ENCODE measurements around the gene TBC1D8. TPM values are rescaled to one million over a fixed set of nuclear protein-coding genes. Genes with fewer than 3 reads are reported as not detected.

TBC1D8 gene
- total RNA-seq, 1 experiment from 2014 or later, result 51.7 TPM

GRCh38 chr2:100962366-100963025, 188.7 kb downstream of the TBC1D8 start (continued):
- TF ChIP-seq ZNF263 (CRISPR knock-in tag; IDR thresholded peaks at IDR 0.05; ENCODE audit: low read depth) (no peak), CBFB (CRISPR knock-in tag; IDR thresholded peaks at IDR 0.05; ENCODE audit: low read depth) (no peak), TP53 (CRISPR knock-in tag; IDR thresholded peaks at IDR 0.05) (no peak), CTCF (IDR thresholded peaks at IDR 0.05) (no peak)

GRCh38 chr2:100960688-100961087, 190.5 kb downstream of the TBC1D8 start:
- H3K4me1 Mint-ChIP-seq, result peaks cover 17% of the 10 kb centered on the region
- CTCF ChIA-PET, result no interaction called here
- POLR2A ChIA-PET, result no interaction called here
- no peaks in the 10 kb centered on the region for H3K27me3 Mint-ChIP-seq (ENCODE audit: low read depth)
- 0 out of 2 replicates have a peak overlapping the region, but pooled peaks have one; percentile 27 for H3K27ac Mint-ChIP-seq
- no peak overlapping the region for H3K4me3 Mint-ChIP-seq
- TF ChIP-seq CDX4 (CRISPR knock-in tag; IDR thresholded peaks at IDR 0.05; ENCODE audit: borderline replicate concordance), result no peak
- TF ChIP-seq MLX (CRISPR knock-in tag; IDR thresholded peaks at IDR 0.05), result no peak
- no peak for TF ChIP-seq FOXJ3 (CRISPR knock-in tag; IDR thresholded peaks at IDR 0.05; ENCODE audit: borderline replicate concordance)
- no peak for TF ChIP-seq E2F1 (CRISPR knock-in tag; IDR thresholded peaks at IDR 0.05)
- TF ChIP-seq CREM (CRISPR knock-in tag; IDR thresholded peaks at IDR 0.05), result no peak
- no peak for TF ChIP-seq MXD4 (CRISPR knock-in tag; IDR thresholded peaks at IDR 0.05; ENCODE audit: borderline replicate concordance)
- no peak for TF ChIP-seq PREB (CRISPR knock-in tag; IDR thresholded peaks at IDR 0.05; ENCODE audit: borderline replicate concordance)
- no peak for TF ChIP-seq NFYB (CRISPR knock-in tag; conservative IDR thresholded peaks at IDR 0.05; ENCODE audit: low read depth)
- no peak for TF ChIP-seq JAZF1 (CRISPR knock-in tag; IDR thresholded peaks at IDR 0.05)
- TF ChIP-seq ZNF121 (CRISPR knock-in tag; IDR thresholded peaks at IDR 0.05), result no peak
- no peak for TF ChIP-seq ATF3 (CRISPR knock-in tag; conservative IDR thresholded peaks at IDR 0.05)
- no peak for TF ChIP-seq MYBL2 (CRISPR knock-in tag; IDR thresholded peaks at IDR 0.05)
- TF ChIP-seq CREB1 (CRISPR knock-in tag; IDR thresholded peaks at IDR 0.05), result no peak
- ATAC-seq (no peak), DNase-seq (ENCODE audit: low spot score) (no peak)
- H3K9me3 Mint-ChIP-seq, result peaks cover 5% of the 10 kb centered on the region
- H3K36me3 Mint-ChIP-seq, result no peaks in the 10 kb centered on the region

GRCh38 chr2:100959225-100959880, 191.8 kb downstream of the TBC1D8 start:
- DNase-seq (ENCODE audit: low spot score) (no peak), ATAC-seq (no peak)
- H3K4me1 Mint-ChIP-seq, result peaks cover 18% of the 10 kb centered on the region
- H3K4me3 Mint-ChIP-seq, result no peak overlapping the region
- H3K27ac Mint-ChIP-seq, result no peak overlapping the region
- H3K36me3 Mint-ChIP-seq, result no peaks in the 10 kb centered on the region
- H3K27me3 Mint-ChIP-seq (ENCODE audit: low read depth), result no peaks in the 10 kb centered on the region
- CTCF ChIA-PET, result no interaction called here
- H3K9me3 Mint-ChIP-seq, result peaks cover 5% of the 10 kb centered on the region
- POLR2A ChIA-PET, result no interaction called here
- TF ChIP-seq EMX1 (CRISPR knock-in tag; IDR thresholded peaks at IDR 0.05) (no peak), ZNF425 (CRISPR knock-in tag; conservative IDR thresholded peaks at IDR 0.05) (no peak), ZNF121 (CRISPR knock-in tag; IDR thresholded peaks at IDR 0.05) (no peak), RELA (CRISPR knock-in tag; IDR thresholded peaks at IDR 0.05; ENCODE audit: borderline replicate concordance) (no peak), E2F5 (CRISPR knock-in tag; IDR thresholded peaks at IDR 0.05) (no peak)
